ENCODE data around the gene ICAM2. TPM values are rescaled to one million over a fixed set of nuclear protein-coding genes. Genes with fewer than 3 reads are reported as not detected.
A peak's percentile ranks its signal among the peaks of the same experiment; 100 is the strongest.

The ICAM2 gene
- total RNA-seq, 1 experiment from 2014 or later, result not detected

DNA sequence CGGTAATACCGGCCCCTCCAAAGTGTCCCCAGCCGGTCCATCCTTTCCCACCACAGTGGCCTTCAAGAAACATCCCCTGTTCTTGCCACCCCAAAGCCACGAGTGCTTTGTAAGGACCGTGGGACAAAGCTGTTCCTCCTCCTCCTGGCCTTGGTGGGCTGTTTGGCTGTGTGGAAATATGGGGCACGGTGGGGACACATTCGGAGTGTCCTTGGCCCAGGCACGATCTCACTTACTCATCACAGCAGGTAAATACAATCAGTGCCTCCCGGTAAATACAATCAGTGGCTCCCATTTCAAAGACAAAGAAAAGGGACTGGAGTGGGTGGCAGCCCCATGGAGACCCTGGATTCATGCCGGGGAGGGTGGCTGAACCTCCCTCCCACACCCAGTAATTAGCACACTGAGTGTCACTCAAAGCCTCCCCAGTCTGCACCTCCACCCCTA lies 58.1 kb downstream of the ICAM2 start:
- no peak for DNase-seq (ENCODE audit: low read depth)
- in situ Hi-C loops (cut with HindIII; ENCODE audit: low pct_unique_long_range_greater_than_20kb, low sequenced_read_pairs), result no loop called here

DNA sequence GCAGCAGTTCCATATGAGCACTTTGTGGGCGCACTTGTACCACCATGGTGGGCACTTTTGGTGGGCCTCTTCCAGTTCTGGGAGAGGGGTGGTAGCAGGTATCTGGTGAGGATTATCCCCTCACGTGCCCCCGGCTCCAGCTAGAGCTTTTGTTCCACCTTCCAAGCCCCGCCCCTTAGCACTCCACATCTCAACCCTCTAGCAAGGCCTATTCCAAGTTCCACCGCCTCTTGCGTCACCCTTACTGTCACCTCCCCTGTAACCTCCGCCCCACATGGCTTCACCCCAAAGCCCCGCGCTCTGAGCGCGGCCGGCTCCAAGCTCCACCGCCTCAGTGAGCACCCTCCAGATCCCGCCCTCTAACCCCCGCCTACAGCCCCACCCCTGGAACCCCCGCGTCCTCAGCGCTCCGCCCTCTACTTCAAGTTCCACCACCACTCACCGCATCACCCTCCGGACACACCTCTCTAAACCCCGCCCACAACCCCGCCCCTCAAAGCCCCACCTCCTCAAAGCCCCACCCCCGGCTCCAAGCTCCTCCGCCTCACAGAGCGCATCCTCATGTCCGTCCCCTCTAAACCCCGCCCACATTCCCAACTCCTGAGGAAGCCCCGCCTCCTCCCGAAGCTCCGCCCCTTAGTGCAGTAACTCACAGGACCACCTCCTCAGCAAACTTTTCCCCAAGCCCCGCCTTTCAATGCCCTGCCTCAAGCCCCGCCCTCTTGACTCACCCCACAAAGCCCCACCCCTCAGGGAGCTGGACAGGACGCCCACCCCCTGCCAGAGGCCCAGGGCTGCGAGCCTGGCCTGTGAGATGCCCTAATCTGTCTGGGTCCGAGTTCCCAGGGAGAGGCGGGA lies 58.8 kb downstream of the ICAM2 start:
- DNase-seq (ENCODE audit: low read depth), result peak; percentile 90
- in situ Hi-C loops (cut with HindIII; ENCODE audit: low pct_unique_long_range_greater_than_20kb, low sequenced_read_pairs), result no loop called here

DNA sequence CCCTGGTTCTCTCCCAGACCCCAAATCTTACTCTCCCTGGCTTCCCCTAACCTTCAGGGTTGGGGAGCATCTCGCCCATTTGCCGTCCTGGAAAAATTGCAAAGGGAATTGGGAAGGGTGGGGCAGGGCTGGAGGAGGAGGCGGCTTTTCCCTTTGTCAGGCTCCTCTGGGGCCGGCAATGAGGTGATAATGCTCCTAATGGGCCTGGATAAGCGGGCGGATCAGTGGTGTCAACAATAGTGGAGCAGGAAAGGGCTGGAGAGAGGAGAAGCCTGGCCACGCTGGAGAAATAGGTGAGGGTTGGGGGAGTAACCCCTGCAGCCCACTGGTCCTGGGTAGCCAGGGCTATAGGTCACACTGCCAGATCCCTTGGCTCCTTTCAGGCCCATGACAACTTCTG lies 60.0 kb downstream of the ICAM2 start:
- in situ Hi-C loops (cut with HindIII; ENCODE audit: low pct_unique_long_range_greater_than_20kb, low sequenced_read_pairs), result no loop called here

DNA sequence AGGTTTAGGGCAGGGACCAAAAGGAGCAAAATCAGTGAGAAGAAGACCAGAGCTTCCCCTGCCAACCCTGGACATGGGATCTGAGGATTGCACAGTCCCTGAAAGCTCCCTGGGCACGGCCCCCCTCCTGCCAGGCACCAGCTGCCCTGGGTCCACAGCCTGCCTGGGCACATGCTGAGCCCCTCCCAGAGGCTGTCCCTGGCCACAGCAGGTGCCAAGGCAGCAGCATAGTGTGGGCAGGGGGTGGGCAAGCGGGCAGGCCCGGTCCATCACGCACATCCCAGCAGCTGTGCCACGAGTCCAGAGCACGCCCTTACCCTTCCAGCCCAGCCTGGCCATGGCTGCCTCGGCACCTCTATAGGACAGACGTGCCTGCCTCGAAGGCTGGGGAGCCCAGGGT lies 60.4 kb downstream of the ICAM2 start:
- in situ Hi-C loops (cut with HindIII; ENCODE audit: low pct_unique_long_range_greater_than_20kb, low sequenced_read_pairs), result no loop called here
- no peak for DNase-seq (ENCODE audit: low read depth)

More for the DNA sequence above, 60.0 kb downstream of the ICAM2 start:
- DNase-seq (ENCODE audit: low read depth), result no peak

DNA sequence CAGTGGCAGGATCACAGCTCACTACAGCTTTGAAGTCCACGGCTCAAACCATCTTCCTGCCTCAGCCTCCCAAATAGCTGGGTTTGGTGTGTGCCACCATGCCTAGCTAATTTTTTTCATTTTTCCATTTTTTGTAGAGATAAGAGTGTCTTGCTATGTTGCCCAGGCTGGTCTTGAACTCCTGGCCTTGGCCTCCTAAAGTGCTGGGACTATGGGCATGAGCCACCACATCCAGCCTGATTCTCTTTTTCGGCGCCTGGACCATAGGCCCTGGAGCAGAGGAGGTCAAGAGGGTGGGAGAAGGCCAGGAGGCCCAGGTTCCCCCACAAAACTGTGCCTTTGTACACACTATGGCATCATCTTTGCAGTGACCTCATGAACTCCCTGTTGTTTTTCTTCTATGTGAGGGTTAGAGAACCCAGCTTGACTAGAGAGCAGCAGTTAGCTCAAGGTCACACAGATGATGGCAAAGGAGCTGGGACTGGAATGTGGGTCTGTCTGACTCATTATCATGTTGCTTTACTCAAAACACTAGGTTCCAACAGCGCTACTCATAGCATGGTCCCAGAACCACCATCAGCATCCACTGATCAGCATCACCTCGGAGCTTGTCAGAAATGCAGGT lies 64.0 kb downstream of the ICAM2 start:
- DNase-seq (ENCODE audit: low read depth), result no peak
- in situ Hi-C loops (cut with HindIII; ENCODE audit: low pct_unique_long_range_greater_than_20kb, low sequenced_read_pairs), result no loop called here

DNA sequence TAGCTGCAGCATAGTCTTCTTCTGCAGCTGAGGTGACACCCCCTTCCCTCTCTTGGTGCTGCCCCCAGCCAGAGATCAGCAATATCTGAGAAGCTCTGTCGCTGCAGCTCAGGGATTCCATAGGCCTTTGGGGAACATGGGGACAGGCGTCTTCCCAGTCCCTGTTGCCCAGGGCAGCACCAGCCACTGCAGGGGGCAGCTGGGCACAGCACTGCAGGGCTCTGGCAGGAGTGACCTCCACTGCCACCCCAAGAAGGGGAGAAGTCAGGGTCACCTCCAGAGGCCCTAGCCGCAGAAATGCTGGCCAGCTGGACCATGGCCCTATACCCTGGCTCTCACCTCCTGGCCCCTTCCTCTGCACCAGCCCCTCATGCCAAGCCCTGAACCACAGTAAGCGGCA lies 64.6 kb downstream of the ICAM2 start:
- no peak for DNase-seq (ENCODE audit: low read depth)
- in situ Hi-C loops (cut with HindIII; ENCODE audit: low pct_unique_long_range_greater_than_20kb, low sequenced_read_pairs), result no loop called here

DNA sequence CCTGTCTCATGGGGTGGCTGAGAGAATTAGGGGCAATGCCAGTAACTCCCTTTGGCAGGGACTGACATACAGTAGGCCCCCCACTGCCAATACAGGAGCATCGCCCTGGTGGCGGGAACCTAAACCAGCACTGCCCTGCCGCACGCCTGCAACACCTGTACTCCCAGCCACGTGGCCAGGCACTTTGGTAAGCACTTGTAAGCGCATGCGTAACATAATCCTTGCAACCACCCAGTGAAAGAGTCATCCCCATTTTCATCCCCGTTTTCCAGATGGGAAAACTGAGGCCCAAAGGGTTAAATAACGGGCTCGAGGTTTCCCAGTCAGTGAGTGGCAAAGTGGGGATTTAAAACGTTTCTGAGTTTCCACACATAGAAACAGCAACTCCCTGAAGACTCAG lies 65.2 kb downstream of the ICAM2 start:
- DNase-seq (ENCODE audit: low read depth), result no peak
- in situ Hi-C loops (cut with HindIII; ENCODE audit: low pct_unique_long_range_greater_than_20kb, low sequenced_read_pairs), result no loop called here

DNA sequence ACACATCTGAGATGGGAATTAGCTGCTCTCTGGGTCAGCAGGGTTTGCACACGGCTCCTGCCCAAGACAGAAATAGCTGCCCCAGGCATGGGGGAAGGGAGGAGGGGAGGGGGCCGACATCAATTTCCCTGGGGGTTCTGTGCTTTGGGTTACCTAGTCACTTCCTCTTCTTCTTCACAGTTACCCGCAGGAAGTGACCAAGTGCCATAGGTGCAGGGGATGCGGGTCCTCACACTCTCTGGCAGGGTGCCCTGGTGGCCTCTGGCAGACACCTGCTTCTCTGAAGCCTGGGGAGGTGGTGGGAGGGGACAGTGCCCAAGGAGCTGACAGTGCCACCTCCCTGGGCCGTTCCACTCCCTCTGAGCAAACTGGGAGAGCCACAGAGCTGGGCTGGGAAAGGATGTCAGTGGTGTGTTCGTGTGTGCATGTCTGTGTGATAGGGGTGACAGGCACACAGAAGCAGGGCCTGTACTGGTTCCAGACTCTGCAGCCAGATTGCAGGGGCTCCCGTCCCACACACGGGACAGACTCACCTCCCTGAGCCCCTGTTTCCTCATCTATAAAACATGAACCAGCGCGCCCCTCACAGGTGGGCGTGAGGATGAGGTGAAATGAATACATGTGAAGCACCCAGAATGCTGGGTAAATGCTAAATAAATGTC lies 65.9 kb downstream of the ICAM2 start:
- no peak for DNase-seq (ENCODE audit: low read depth)
- in situ Hi-C loops (cut with HindIII; ENCODE audit: low pct_unique_long_range_greater_than_20kb, low sequenced_read_pairs), result no loop called here

Other genes starting within 250 kb of the ICAM2 start
- gene CCDC47, start 247.0 kb downstream of the ICAM2 start, total RNA-seq (2014; rRNA removed; shearing (Covaris generic); ENCODE audit: low replicate concordance), result 35.5 and 37.9 TPM in 2 replicates
- gene DDX42, start 246.5 kb downstream of the ICAM2 start, total RNA-seq (2014; rRNA removed; shearing (Covaris generic); ENCODE audit: low replicate concordance), result 18.5 and 23.7 TPM in 2 replicates
- gene PSMC5, start 193.2 kb downstream of the ICAM2 start, total RNA-seq (2014; rRNA removed; shearing (Covaris generic); ENCODE audit: low replicate concordance), result 108 and 120 TPM in 2 replicates
- gene FTSJ3, start 193.0 kb downstream of the ICAM2 start, total RNA-seq (2014; rRNA removed; shearing (Covaris generic); ENCODE audit: low replicate concordance), result 49.4 and 83.9 TPM in 2 replicates
- 125 and 162 TPM in 2 replicates for gene SMARCD2, start 177.9 kb downstream of the ICAM2 start, total RNA-seq (2014; rRNA removed; shearing (Covaris generic); ENCODE audit: low replicate concordance)
- gene CSH2, start 147.0 kb downstream of the ICAM2 start, total RNA-seq (2014; rRNA removed; shearing (Covaris generic); ENCODE audit: low replicate concordance), result not detected in 2 replicates
- gene GH2, start 138.7 kb downstream of the ICAM2 start, total RNA-seq (2014; rRNA removed; shearing (Covaris generic); ENCODE audit: low replicate concordance), result not detected in 2 replicates
- not detected in 2 replicates for gene CSH1, start 124.1 kb downstream of the ICAM2 start, total RNA-seq (2014; rRNA removed; shearing (Covaris generic); ENCODE audit: low replicate concordance)
- gene CSHL1, start 109.4 kb downstream of the ICAM2 start, total RNA-seq (2014; rRNA removed; shearing (Covaris generic); ENCODE audit: low replicate concordance), result not detected in 2 replicates
- gene GH1, start 101.8 kb downstream of the ICAM2 start, total RNA-seq (2014; rRNA removed; shearing (Covaris generic); ENCODE audit: low replicate concordance), result not detected in 2 replicates
- not detected in 2 replicates for gene CD79B, start 88.3 kb downstream of the ICAM2 start, total RNA-seq (2014; rRNA removed; shearing (Covaris generic); ENCODE audit: low replicate concordance)
- gene SCN4A, start 47.7 kb downstream of the ICAM2 start, total RNA-seq (2014; rRNA removed; shearing (Covaris generic); ENCODE audit: low replicate concordance), result 0.37 and 0.38 TPM in 2 replicates
- gene PRR29, start 22.3 kb downstream of the ICAM2 start, total RNA-seq (2014; rRNA removed; shearing (Covaris generic); ENCODE audit: low replicate concordance), result 1.1 and 3.9 TPM in 2 replicates
- gene ERN1, start 109.5 kb upstream of the ICAM2 start, total RNA-seq (2014; rRNA removed; shearing (Covaris generic); ENCODE audit: low replicate concordance), result 0.46 and 1.2 TPM in 2 replicates
- gene TEX2, start 242.6 kb upstream of the ICAM2 start, total RNA-seq (2014; rRNA removed; shearing (Covaris generic); ENCODE audit: low replicate concordance), result 8.5 and 11.5 TPM in 2 replicates

Measured in Caki2 (cell line).